HG02870 (cell line): Measurements from ENCODE around the gene C2orf92.
"Not testable (repeated sequence)": the region's sequence is repeated elsewhere in the genome, so short reads cannot be mapped to it uniquely, and the experiment has no call there.

Experiments used
- ATAC-seq: cut with Tn5 transposase; IDR thresholded peaks from one replicate; pipeline ENCODE4 v1.9.1; 2021; ENCODE audit warnings: mild to moderate bottlenecking, moderate library complexity; ENCODE audit not compliant: unreplicated experiment

Gene C2orf92

DNA sequence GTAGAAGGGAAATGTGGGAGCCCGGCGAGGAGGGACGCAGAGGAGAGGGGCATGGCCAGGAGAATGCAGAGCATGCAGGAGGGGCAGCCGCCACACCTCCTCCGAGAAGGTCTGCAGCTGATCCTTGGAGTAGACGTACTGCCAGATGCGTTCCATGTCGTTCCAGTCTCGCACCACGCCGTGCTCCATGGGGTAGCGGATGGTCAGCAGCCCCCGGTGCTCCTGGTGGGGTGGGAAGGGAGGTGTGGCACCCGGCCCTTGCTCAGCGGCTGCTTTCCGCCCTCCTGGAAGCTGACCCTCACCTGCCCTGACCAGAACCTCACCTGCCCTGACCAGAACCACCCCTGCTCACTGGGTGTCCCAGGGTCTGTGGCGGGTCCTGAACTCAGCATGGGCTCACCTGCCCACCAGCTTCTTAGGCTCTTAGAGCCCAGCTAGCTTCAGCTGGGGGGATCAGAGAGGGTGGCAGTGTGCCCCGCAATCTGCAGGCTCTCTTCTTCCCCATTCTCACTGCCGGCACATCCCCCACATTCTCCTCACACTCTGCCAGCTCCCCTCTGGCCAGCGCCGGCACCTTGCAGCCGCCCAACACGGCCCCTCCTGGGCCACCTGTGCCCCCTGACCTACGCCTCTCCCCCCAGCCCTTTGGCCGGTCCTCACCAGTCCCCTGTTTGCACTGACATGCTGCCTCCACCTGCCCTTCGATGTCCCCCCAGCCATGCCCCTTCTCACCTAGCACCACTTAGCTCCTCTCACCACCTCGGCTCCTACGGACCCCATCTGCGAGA, 10.1 kb upstream of the C2orf92 start:
- no peak for ATAC-seq

DNA sequence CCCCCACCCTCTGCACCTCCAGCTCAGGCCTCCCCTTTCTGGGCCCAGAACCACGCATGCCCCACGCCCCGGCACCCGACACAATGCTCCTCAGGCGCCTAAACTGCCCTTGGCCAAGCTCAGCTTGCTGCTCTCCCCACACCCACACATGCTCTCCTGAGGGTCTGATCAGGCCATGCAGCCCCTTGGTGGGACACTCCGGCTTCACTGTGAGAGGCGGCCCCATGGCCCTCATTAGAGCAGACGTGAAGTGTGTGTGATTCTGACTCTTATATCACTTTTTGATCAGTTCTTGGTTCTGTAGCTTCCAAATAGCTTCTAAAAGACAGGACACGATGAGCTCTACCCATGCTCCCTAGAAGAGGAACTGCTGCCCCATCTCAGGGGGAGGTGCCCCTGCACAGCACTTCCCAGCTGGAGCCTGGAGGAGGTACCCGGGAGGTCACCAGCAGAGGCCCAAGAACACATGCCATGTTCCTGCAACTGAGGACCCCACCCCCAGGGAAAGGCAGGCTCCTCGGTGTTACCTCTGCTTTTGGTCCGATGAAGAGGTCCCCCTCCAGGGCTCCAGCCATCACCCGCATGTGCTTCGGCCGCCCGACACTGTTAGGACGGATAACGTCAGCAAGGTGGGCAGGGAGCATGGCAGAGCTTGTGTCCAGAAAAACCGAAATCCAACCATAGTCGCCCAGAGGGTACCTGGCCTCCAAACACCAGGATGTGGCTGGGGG, 9.3 kb upstream of the C2orf92 start:
- no peak for ATAC-seq

DNA sequence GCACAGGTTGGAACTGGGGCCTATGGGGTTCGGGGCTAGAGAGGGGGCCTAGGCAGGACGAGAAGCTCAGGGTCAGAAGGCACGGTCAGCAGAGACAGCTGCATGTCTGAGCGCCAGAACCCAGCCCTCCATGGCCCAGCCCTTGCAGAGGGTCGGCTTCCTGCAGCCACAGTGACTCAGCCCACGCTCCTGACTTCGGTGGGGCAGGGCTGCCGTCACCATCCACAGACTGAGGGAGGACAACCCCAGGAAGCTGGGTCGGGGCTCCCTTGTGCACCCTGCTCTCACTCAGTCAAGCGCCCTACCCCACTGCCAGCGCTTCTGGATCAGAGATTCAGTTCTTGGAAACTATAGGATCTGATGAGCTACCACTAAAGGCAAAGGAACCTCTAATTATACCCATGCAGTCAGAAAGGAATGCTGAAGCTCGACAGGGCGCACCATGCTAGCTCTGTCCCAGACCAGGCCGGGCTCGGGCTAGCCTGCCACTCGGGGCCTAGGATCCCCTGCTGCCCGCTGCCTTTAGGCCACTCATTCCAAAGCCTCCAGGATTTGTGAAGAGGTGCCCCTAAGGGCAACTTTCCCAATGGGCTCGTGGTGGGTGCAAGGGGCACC, 8.6 kb upstream of the C2orf92 start:
- ATAC-seq = no peak

DNA sequence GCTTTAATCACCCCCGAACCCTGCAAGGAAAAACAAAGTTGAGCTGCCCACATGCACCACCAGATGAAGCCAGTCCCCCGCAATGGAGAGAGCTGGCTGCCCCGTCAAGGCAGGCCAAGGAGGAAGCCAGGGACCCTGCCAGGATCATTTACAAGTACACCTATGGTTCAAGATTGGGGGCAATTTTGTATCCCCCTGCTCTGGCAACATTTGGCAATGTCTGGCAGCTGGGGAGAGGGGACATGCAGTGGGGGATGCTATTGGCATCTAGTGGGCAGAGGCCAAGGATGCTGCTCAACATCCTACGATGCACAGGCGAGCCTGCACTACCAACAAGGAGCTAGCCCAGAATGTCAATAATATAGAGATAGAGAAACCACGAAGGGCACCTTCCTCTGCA, 7.6 kb upstream of the C2orf92 start:
- ATAC-seq = no peak

DNA sequence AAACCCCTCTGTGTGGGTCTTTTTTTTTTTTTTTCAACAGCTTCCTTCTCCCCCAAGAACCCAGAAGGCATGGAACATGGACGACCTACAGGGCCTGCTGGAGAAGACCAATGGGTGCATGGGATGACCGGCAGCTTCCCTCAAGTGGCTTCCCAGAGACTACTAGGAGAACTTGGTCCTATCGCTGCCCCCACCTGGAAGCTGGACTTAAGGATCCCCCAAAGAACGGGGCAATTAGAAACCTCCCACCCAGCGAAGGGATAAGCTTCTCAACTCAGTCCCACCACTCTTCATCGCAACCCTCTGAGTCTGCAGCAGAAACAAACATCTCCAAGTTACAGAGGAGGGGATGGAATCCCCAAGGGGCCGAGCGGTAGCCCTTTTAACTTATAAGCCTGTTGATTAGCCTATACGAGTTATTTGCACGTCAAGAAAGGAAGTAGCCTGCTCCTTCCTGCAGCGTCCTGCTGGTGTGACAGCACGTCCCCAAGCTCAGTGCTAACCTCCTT, 7.1 kb upstream of the C2orf92 start:
- no peak for ATAC-seq

GRCh38 chr2:97662895-97663625, 6.5 kb upstream of the C2orf92 start:
- peak; percentile 38 for ATAC-seq

GRCh38 chr2:97663626-97663961, 5.9 kb upstream of the C2orf92 start:
- no peak for ATAC-seq

DNA sequence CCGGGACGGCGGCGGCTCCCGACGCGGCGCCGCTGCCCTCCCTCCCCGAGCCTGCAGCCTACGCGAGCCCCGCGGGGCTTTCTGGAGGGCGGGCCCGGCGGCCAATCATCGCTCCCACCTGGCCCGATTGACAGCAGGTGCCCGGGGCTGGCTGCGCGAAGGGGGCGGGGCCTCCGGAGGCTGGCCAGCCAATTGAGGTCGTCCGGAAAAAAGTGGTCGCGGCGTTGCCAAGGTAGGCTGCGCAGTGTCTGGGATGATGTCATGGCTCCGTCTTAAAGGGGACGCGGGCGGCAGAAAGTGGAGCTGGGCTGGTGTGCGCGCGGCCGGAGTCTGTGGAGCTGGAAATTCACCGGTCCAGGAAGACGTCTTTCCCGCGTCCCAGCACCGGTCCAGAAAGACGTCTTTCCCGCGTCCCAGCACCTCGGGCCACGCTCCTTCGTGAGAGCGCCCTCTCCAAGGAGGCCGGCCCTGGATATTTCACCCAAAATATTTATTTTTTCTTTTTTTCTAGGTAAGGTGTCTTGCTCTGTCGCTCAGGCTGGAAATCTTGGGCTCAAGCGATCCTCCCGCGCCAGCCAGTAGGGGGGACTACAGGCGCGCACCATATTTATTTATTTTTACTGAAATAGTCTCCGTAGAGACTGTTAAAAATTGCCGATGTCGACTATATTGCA, 5.4 kb upstream of the C2orf92 start, which contains the start of gene ACTR1B:
Gene ACTR1B, minus strand, starts transcription at position 83 of the 674 bp plus-strand sequence. CDS start 154 bp downstream, outside the sequence.
- ATAC-seq = peak; percentile 76

- no peak for ATAC-seq
These were observed 4.9 kb upstream of the C2orf92 start for GRCh38 chr2:97664636-97664970.

- no peak for ATAC-seq
These were observed 958 bp downstream of the C2orf92 start for GRCh38 chr2:97670471-97670870.

DNA sequence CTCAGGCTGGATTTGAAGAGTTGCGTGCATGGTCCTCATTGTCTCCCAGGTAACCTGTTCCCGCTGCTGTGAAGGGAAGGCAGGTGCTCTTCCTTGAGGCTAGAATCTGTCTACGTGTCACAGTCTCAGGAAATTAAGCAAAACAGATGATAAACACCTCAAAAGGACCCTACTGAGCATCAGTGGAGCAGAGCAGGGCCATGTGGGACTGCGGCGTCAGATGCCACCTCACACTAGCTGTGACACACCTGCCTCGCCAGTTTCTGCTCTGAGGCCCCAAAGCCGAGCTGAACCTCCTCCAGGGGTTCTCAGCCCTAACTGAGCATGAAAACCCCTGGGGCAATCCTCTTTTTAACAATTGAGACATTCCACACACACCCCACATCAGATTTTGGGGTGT, 2.0 kb downstream of the C2orf92 start:
- ATAC-seq = no peak

GRCh38 chr2:97672606-97673140, 3.2 kb downstream of the C2orf92 start:
- ATAC-seq = not testable (repeated sequence)

DNA sequence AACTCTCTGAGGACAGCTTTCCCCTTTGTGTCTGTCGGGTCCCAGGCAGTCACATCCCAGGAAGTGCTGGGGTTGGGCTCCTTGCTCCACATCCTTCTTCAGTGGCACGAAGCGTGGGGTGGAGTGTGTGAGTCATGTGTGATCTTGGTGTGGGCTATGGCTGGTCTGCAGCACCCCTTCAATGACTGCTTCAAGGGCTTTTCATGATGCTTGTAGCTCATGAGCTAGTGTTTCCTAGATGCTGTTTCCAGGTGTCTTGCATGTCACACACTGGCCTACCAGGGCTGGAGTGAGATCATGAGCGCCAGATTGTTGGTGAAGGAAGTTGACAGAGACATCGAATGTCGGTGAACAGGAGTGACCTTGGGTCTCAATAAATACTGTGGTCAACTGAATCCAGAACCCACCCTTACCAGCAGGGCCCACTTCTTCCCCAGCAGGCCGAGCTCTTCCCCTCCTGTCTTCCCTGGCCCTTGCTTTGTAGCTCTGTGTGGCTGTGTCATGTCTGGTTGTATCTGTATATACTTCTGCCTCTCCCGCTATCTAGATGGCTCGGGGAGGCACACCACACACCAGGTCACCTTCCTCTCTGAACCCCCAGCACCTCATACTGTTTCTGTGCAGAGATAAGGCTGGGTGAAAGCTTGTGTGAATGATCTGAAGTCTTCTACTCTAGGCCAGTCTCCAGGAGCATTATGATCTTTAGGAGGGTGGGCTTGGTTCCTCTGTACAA, 3.8 kb downstream of the C2orf92 start:
- ATAC-seq = no peak

GRCh38 chr2:97673915-97674283, 4.4 kb downstream of the C2orf92 start:
- no peak for ATAC-seq

GRCh38 chr2:97675430-97676113, 6.1 kb downstream of the C2orf92 start:
- ATAC-seq = no peak

- no peak for ATAC-seq
These were observed 7.1 kb downstream of the C2orf92 start for GRCh38 chr2:97676620-97677019.

- ATAC-seq = no peak
These were observed 8.0 kb downstream of the C2orf92 start for GRCh38 chr2:97677480-97677879.

DNA sequence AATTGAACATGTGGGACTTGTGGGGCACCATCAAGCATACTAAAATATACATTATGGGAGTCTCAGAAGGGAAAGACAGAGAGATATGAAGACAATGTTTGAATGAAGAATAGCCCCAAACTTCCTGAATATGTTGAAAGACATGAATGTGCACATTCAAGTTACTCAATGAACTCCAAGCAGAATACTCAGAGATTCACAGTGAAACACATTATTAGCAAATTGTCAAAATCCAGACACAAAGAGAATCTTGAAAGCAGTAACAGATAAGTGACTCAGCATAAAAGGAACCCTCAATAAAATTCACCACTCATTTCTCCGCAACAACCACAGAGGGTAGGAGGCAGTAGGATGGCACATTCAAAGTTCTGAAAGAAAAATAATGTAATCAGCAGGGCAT, 8.8 kb downstream of the C2orf92 start:
- ATAC-seq = no peak

GRCh38 chr2:97687235-97687634, 17.7 kb downstream of the C2orf92 start:
- not testable (repeated sequence) for ATAC-seq
